ENCODE data around the gene FHOD3. TPM values are rescaled to one million over a fixed set of nuclear protein-coding genes. Genes with fewer than 3 reads are reported as not detected.

Gene FHOD3
- total and polyA plus RNA-seq, 7 donors, result 5.4 to 98.2 (median 20.2) TPM

DNA sequence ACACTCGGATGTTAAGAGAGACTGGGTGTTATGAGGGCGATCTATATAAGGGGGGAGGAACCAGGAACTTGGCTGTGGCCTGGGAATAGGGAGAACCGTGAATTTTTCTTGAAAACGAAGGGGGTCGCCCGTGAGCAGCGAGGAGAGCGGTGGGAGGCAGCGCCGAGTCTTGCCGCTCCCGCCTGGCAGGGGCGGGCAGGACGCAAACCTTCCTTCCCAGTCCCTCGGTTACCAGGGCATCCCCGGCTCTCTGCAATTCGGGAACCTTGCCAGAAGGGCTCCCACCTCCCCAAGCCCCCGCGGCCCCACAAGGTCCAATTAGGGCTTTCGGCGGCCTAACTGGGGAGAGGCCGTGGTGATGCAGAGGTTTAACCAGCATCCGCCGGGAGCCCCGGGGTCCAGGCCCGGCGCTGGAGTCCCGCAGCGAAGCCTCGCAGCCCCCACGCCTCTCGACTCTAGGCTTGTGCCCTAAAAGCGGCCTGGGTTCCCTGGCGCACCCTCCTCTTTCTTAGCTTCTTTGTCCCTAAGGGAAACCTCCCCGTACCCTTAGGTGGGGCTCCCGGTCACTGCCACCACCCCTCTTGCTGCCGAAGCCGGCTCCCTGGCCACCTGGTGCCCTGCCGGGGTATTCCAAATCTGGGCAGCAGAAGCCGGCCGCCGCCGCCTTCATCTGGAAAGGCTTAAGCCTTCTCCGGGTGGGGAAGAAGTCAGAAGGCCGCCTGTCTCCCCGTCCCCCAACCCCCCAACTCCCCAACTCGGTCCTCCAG is 680 bp upstream of the FHOD3 start:
- peaks cover 0 to 9% (median 0%) of the 10 kb centered on the region in 3 donors for H3K27me3 ChIP-seq (ENCODE audit: insufficient read depth in 3 of 3, low read length in 2 of 3)
- DNase-seq (peak; percentile 66 to 75), ATAC-seq (peak; percentile 39 to 64 (median 44))
- intact Hi-C loops (cut with DNase I), result loop anchor here (2.0 to 5.0 kb wide), 2 partner anchors 275 to 276 kb away; no protein-coding TSS in a partner anchor
- H3K4me3 ChIP-seq, result peak overlapping the region; percentile 86
- peak overlapping the region; percentile 81 for H3K27ac ChIP-seq
- WGBS, 3 donors, result 0 to 1% (median 1%) methylated on average over 42 to 47 of the region's 47 CpGs
- no peaks in the 10 kb centered on the region for H3K36me3 ChIP-seq (ENCODE audit: insufficient read depth in 1 of 2, low read depth in 1 of 2)
- no peaks in the 10 kb centered on the region for H3K9me3 ChIP-seq
- TF ChIP-seq, protein P1, sequence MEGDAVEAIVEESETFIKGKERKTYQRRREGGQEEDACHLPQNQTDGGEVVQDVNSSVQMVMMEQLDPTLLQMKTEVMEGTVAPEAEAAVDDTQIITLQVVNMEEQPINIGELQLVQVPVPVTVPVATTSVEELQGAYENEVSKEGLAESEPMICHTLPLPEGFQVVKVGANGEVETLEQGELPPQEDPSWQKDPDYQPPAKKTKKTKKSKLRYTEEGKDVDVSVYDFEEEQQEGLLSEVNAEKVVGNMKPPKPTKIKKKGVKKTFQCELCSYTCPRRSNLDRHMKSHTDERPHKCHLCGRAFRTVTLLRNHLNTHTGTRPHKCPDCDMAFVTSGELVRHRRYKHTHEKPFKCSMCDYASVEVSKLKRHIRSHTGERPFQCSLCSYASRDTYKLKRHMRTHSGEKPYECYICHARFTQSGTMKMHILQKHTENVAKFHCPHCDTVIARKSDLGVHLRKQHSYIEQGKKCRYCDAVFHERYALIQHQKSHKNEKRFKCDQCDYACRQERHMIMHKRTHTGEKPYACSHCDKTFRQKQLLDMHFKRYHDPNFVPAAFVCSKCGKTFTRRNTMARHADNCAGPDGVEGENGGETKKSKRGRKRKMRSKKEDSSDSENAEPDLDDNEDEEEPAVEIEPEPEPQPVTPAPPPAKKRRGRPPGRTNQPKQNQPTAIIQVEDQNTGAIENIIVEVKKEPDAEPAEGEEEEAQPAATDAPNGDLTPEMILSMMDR (IDR thresholded peaks at IDR 0.05), result peak; percentile 20
- peaks cover 9% of the 10 kb centered on the region for H3K4me1 ChIP-seq

DNA sequence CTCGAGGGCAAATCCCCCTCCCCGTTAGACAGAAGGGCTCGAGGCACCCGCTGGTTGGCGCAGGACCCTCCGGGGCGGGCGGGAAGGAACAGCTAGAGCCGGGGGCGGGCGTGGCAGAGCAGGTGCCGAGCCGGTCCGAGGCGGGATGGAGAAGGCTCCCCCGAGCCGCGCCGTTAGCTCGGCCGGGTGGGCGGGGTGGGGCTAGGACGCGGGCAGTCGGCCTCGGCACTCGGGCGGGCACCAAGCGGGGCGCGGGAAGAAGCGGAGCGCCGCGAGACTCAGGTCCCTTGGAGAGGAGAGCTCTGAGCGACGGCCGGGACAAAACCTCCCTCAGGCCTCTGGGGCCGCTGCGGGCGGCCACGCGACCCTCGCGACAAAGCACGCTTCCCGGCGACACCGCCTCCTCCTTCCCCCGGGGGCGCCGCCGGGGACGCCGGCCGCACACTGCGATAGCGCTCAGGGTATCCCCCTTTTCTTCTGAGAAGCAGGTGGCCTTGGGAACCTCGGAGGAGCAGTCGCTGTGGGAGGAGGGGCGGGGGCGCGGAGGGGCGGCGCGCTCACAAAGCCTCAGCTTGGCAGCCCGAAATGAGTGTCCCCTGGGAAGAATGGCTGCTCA is 721 bp downstream of the FHOD3 start:
- Histone ChIP-seq H3K9me3 (no peaks in the 10 kb centered on the region), H3K4me1 (peaks cover 23% of the 10 kb centered on the region), H3K4me3 (peak overlapping the region; percentile 86), H3K27me3 (ENCODE audit: insufficient read depth in 3 of 3, low read length in 2 of 3) (peaks cover 0 to 9% (median 0%) of the 10 kb centered on the region in 3 donors), H3K36me3 (ENCODE audit: insufficient read depth in 1 of 2, low read depth in 1 of 2) (no peaks in the 10 kb centered on the region), H3K27ac (peak overlapping the region; percentile 81)
- 1 to 2% (median 2%) methylated on average over 46 to 67 of the region's 67 CpGs for WGBS, 3 donors
- ATAC-seq (peak; percentile 20 to 48 (median 39)), DNase-seq (peak; percentile 33 to 62)
- TF ChIP-seq, protein P1 (IDR thresholded peaks at IDR 0.05), result no peak
- intact Hi-C loops (cut with DNase I), result loop anchor here in 1 of 2 donors (5.0 kb wide), 1 partner anchor 274 kb away; no protein-coding TSS in a partner anchor

DNA sequence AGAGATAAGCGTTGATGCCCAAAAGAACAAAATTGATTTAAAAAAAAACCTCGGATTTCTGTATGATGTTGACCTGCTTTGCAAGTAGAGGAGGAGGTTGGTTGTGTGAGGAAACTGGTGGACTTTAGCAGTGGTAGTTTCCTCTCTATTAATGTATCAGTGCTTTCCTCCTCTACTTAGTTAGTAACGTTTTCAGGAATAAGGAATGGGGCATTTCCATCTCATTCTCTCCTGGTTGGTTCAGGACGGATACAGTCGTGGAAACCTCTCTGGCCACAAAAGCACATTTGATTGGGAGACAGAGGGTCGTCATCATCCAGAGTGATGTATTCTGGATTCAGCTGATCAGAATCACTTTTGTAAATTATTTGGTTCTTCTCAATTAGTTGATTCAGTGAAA is 1.5 kb downstream of the FHOD3 start:
- H3K4me3 ChIP-seq, result peak overlapping the region; percentile 86
- no peaks in the 10 kb centered on the region for H3K36me3 ChIP-seq (ENCODE audit: insufficient read depth in 1 of 2, low read depth in 1 of 2)
- intact Hi-C loops (cut with DNase I), result loop anchor here in 1 of 2 donors (5.0 kb wide), 1 partner anchor 273 kb away; no protein-coding TSS in a partner anchor
- TF ChIP-seq, protein P1 (IDR thresholded peaks at IDR 0.05), result no peak
- peaks cover 24% of the 10 kb centered on the region for H3K4me1 ChIP-seq
- H3K9me3 ChIP-seq, result no peaks in the 10 kb centered on the region
- peaks cover 0 to 9% (median 0%) of the 10 kb centered on the region in 3 donors for H3K27me3 ChIP-seq (ENCODE audit: insufficient read depth in 3 of 3, low read length in 2 of 3)
- 81 to 88% (median 83%) methylated on average over 6 of the region's 6 CpGs for WGBS, 3 donors
- DNase-seq (no peak), ATAC-seq (no peak)
- no peak overlapping the region for H3K27ac ChIP-seq

DNA sequence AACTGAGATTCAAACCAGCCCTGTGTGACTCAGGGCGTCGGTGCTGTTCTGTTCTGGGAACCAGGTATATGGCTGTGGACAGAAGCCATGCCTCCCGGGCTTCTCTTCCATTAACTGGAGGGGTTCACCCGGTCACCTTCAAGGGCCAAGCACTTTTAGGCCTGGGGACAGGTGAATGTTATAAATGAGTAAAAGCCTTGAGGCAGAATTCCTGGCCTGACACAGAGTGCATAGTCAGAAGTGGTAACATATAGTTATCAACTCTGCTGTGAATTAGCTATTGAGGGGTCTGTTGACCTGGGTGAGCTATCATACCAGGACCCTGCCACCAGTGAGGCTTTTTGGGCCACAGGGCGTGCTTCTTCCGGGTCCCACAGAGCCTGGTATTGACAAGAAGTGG is 2.7 kb downstream of the FHOD3 start:
- no peak overlapping the region for H3K27ac ChIP-seq
- DNase-seq (no peak), ATAC-seq (no peak)
- H3K4me3 ChIP-seq, result no peak overlapping the region
- H3K36me3 ChIP-seq (ENCODE audit: insufficient read depth in 1 of 2, low read depth in 1 of 2), result no peaks in the 10 kb centered on the region
- H3K27me3 ChIP-seq (ENCODE audit: insufficient read depth in 3 of 3, low read length in 2 of 3), result peaks cover 0 to 3% (median 0%) of the 10 kb centered on the region in 3 donors
- 83 to 95% (median 92%) methylated on average over 6 of the region's 6 CpGs for WGBS, 3 donors
- intact Hi-C loops (cut with DNase I), result loop anchor here (5.0 to 10.0 kb wide), 3 partner anchors 92 to 125 kb away; no protein-coding TSS in a partner anchor
- H3K4me1 ChIP-seq, result peaks cover 27% of the 10 kb centered on the region
- H3K9me3 ChIP-seq, result no peaks in the 10 kb centered on the region
- TF ChIP-seq, protein P1 (IDR thresholded peaks at IDR 0.05), result no peak
